HG02840 (cell line): ENCODE measurements around the gene INAVA.

Experiments
- ATAC-seq: cut with Tn5 transposase; IDR thresholded peaks from one replicate; pipeline ENCODE4 v1.9.1; 2021; ENCODE audit warnings: mild to moderate bottlenecking, moderate library complexity, moderate number of reproducible peaks; ENCODE audit not compliant: unreplicated experiment, low FRiP score

INAVA gene

GRCh38 chr1:200874694-200875093 is 20.0 kb upstream of the INAVA start:
- ATAC-seq: no peak

DNA sequence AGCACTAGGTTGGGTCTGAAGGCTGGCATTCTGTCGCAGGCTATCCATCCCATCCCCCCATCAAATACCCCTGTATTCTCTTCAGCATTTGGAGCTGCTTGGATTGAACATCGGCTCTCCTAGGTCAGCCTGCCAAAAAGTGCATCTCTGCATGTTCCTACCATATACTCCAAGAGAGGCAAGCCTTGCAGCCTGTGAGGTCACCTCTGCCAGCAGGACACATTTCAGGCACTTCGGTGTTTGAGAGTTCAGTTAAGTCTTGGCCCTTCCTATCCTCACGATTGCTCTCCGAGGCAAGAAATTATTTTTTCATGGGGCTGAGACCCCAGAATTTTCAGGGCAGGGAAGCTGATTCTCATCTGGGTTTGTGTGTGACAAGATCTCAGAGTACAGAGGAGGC is 19.3 kb upstream of the INAVA start:
- ATAC-seq: no peak

DNA sequence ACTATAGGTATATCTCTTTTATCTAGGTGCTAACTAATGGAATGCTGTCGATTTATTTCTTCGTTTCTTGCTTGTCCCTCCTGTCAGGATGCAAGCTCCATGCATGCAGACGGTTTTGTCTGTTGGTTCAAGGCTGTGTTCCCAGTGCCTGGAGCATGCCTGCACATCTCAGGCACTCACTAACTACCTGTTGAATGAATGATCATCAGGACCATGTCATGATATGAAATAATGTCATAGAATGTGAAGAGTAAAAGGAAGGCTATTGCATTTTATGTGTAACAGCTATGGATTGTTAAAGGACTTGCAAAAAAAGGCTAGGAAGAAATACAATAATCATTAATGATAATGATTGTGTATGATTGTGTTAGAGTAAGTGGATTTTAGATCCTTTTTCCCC is 17.7 kb upstream of the INAVA start:
- ATAC-seq: no peak

- no peak for ATAC-seq
Measured at GRCh38 chr1:200877839-200878551, 16.7 kb upstream of the INAVA start.

DNA sequence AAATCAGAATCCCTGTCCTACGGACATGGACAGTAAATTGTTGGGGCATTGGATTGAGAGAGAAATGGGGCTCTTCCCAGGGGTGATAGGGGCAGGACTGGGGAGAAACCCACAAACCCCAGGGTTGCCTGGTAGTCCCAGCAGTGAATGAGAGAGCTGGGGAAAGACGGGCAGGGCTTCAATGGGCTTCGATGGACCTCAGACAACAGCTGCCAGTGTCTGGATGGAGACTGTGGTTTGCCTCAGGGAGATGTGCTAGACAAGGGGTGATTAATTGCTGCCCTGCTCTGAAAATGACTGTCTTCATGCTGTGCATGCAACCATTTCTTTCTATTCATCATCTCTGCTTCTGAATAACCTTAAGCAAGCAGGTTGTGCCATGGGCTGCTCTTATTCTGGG is 14.5 kb upstream of the INAVA start:
- peak; percentile 61 for ATAC-seq

- ATAC-seq: no peak
Measured at GRCh38 chr1:200883118-200883517, 11.6 kb upstream of the INAVA start.

- no peak for ATAC-seq
Measured at GRCh38 chr1:200885623-200886402, 8.9 kb upstream of the INAVA start.

GRCh38 chr1:200886594-200886993 is 8.1 kb upstream of the INAVA start:
- no peak for ATAC-seq

DNA sequence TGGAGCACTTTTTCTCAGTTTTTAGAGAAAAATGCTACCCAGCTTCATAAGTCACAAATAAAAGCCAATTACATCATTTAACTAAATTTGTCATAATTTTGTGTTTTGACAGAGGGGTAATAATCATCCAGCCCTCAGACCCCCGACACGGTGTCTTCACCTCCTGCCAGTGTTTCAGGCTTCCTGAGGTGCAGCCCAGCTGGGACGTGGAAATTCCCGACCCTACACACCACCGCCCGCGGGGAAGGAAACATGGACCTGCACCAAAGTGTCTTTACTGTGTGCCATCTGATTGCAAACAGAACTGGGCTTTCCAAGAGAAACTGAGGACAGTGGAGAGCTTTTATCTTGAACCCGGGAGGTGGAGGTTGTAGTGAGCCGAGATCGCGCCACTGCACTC is 7.7 kb upstream of the INAVA start:
- ATAC-seq: no peak

DNA sequence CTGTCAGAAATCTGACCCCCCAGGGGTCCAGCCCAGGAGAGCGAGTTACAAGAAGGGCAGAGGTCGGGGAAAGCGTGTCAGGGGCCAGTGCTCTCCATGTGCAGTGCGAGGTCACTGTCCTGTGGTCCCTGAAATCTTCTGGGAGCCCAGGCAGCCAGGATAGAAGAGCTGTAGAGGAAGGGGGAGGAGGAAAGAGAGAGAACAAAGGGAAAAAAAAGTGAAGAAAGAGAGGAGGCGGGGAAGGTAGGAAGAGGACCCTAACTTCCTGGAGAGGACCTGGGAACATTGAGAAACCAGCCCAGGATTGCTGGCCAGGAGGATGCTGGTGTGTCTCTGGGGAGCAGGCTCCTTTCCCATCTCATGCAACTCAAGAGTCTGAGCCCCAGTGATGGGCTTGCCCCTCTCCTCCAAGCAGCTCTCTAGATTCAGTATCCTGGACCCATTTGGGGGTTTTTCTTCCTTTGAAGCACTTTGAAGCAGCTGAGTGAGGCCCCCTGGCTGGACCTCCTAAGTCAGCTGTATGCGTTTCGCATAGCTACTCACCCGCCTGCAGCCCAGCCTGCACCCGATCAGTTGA is 6.8 kb upstream of the INAVA start:
- ATAC-seq: no peak

DNA sequence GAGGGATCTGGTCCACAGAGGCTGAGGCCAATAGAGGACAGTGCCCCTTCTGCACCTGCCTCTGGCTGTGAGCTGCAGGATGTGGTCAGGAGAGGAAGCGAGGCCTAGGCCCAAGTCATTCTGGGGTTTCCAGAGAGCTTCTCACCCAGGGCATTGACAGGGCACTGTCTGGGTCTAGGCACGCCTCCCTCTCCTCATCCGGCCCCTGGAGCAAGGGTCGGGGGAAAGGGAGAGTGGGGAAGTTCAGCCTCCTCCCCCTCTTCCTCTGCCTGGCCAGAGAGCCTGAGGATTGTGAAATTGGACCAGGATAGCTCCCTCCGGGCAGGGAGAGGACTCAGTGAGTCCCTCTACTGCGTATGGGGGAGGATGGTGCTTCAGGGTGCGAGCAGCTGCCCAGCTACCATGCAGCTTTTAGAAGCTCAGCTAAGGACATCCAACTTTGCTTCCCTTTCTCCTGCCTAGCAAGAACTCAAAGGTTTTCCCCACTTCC is 6.3 kb upstream of the INAVA start:
- ATAC-seq: peak; percentile 91

DNA sequence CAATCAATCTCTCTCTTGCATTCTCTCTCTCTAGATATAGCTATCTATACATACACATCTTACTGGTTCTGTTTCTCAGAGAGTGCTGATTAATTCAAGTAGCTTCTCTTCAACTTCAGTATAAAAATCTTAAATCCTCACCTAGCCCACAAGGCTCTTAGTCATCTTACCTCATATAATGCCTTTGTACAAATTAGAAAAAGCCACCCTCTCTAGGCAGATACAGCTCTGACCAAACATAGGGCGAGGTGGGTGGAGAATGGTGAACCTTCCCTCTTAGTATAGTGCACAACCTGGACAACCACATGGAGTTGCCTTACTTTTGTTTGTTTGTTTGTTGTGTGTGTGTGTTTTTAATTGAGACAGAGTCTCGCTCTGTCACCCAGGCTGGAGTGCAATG is 5.1 kb upstream of the INAVA start:
- no peak for ATAC-seq

GRCh38 chr1:200890027-200890426 is 4.7 kb upstream of the INAVA start:
- ATAC-seq: no peak

DNA sequence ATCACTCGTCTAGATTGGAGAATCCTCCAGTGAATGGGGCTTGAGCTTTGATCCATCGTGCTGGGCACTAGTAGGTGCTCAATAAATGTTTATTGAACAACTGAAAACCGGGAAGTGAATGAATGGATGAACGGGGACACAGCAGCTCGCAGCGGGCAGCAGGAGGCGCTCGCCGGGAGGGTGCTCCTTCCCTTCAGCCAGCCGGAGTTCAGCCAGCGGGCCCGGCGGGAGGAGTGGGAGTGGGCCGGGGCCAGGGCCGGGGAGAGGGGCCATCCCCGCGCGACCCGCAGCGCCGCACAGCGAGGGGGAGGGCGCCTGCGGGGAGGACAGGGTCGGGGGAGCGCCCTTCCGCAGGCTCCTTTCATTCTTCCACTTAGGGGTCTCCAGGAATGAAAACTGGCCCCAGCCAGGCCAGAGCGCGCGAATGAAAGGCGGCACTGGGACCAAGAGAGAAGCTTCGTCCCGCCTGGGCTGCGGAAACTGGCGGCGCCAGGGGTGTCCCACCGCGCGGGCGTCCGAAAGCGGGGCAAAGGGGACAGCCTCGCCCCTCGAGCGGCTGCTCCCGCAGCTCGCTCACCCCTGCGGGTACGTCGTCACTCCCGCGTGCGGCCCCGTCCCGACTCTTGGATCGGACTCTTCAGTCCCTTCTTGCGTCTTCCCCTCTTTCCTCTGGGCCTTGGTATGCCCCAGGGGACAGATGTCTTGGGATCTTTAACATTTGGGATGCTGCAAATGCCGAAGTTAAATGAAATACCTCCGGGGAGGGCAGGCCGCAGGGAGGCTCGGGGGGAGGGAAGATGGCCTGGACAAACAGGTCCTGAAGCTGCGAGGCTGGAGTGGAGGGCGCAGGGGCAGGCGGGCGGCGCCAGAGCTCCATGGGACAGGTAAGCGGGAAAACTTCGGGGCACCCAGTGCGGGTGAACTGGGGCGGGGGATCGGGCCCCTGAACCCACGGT is 3.6 kb upstream of the INAVA start:
- no peak for ATAC-seq

DNA sequence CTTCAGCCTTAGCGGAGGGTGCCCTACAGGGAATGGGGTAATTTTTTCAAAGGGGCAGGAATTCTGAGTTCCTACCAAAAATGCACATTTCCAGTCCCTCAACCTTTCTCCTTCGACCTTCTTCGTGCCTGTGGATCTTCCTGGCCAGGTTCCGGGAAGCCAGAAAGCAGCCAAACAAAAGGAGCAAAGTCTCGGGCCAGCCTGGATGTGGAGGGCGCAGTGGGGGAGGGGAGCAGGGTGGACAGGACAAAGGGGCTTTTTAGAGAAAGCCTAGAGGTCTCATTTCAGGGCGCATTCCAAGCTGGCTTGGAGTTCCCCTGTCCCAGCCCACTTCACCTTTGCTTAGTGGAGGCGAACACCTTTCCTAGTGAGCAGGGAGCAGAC is 2.9 kb upstream of the INAVA start:
- ATAC-seq: no peak

DNA sequence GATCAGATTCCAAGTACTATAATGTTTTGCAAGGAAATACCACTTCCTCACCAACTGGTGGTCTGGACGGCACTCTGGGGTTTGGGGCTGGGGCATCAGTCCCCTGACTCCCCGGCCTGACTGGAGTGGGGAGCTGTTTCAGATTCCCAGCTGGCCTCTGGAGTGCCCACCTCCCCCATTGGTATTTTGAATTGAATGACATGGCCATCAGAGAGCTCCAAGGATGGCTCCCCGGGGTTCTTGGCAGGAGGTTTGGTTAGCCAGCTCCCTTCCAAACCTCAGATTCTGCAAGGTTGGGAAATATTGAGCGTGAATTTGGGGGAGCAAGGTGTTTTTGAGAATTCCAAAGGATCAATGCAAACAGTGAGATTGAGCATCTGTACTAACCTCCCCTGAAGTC is 2.2 kb upstream of the INAVA start:
- ATAC-seq: no peak

GRCh38 chr1:200892958-200893357 is 1.7 kb upstream of the INAVA start:
- no peak for ATAC-seq

GRCh38 chr1:200893411-200893901 is 1.2 kb upstream of the INAVA start:
- ATAC-seq: no peak

GRCh38 chr1:200895443-200895789 is 716 bp downstream of the INAVA start:
- ATAC-seq: no peak

- peak; percentile 44 for ATAC-seq
Measured at GRCh38 chr1:200895801-200896530, 1.3 kb downstream of the INAVA start.
